Ishikawa (cell line): ENCODE data around the gene CCNE1.

Experiments used
- CEBPB ChIP-seq: IDR thresholded peaks from 2 replicates; pipeline ENCODE4 v1.6.1; 2012
- EGR1 ChIP-seq: IDR thresholded peaks from 2 replicates; pipeline ENCODE4 v1.6.1; 2012
- EP300 ChIP-seq: IDR thresholded peaks from 2 replicates; pipeline ENCODE4 v1.6.1; 2012; ENCODE audit warnings: borderline replicate concordance
- FOXM1 ChIP-seq: IDR thresholded peaks from 2 replicates; pipeline ENCODE4 v1.6.1; 2012; ENCODE audit warnings: low read depth, borderline replicate concordance
- NFIC ChIP-seq: IDR thresholded peaks from 2 replicates; pipeline ENCODE4 v1.6.1; 2012
- RAD21 ChIP-seq: IDR thresholded peaks from 2 replicates; pipeline ENCODE4 v1.6.1; 2012; ENCODE audit warnings: low read depth
- REST ChIP-seq: IDR thresholded peaks from 2 replicates; pipeline ENCODE4 v1.6.1; 2012; ENCODE audit warnings: low read depth, mild to moderate bottlenecking
- TAF1 ChIP-seq: IDR thresholded peaks from 2 replicates; pipeline ENCODE4 v1.6.1; 2012; ENCODE audit warnings: low read depth, mild to moderate bottlenecking
- TCF12 ChIP-seq: IDR thresholded peaks from 2 replicates; pipeline ENCODE4 v1.6.1; 2012; ENCODE audit warnings: low read depth
- TEAD4 ChIP-seq: IDR thresholded peaks from 2 replicates; pipeline ENCODE4 v1.6.1; 2012
- YY1 ChIP-seq: IDR thresholded peaks from 2 replicates; pipeline ENCODE4 v1.6.1; 2012; ENCODE audit warnings: low read depth
- ZBTB7A ChIP-seq: IDR thresholded peaks from 2 replicates; pipeline ENCODE4 v1.6.1; 2012; ENCODE audit warnings: low read depth
- TF ChIP-seq, protein P1 (sequence below): IDR thresholded peaks from 2 replicates; pipeline ENCODE4 v1.6.1; 2012
- TF ChIP-seq, protein P2 (sequence below): IDR thresholded peaks from 2 replicates; pipeline ENCODE4 v1.6.1; 2012

DNA sequence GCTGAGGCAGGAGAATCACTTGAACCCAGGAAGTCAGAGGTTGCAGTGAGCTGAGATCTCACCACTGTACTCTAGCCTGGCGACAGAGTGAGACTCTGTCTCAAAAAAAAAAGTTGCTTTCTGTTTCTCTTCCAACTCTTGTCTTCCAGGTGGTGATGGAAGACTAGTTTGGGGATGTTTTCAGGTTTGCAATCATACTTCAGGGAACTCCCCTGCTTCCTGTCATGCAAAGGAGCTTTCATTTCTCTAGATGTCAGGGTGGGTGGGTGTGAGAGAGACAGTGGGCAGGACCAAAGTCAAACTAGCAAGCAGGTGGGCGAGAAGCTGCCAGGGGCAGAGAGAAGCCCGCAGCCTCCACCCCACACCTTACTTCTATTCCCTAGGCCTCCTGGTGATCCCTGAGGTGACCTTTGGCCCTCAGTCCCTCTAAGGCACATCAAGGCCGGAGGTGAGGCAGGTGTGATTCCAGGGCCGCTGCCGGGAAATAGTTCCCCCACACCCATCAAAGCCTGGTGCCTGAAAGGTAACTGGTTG is 25.7 kb downstream of the CCNE1 start:
- TF ChIP-seq FOXM1 (no peak), REST (no peak), TAF1 (no peak), RAD21 (no peak), YY1 (no peak), EP300 (no peak), TEAD4 (no peak), NFIC (no peak), CEBPB (no peak), EGR1 (no peak), ZBTB7A (no peak), TCF12 (no peak)
- TF ChIP-seq, protein P1, sequence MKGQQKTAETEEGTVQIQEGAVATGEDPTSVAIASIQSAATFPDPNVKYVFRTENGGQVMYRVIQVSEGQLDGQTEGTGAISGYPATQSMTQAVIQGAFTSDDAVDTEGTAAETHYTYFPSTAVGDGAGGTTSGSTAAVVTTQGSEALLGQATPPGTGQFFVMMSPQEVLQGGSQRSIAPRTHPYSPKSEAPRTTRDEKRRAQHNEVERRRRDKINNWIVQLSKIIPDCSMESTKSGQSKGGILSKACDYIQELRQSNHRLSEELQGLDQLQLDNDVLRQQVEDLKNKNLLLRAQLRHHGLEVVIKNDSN = no peak
- TF ChIP-seq, protein P2, sequence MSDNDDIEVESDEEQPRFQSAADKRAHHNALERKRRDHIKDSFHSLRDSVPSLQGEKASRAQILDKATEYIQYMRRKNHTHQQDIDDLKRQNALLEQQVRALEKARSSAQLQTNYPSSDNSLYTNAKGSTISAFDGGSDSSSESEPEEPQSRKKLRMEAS = no peak
